Measurements from ENCODE around the gene UHRF2. TPM values are rescaled to one million over a fixed set of nuclear protein-coding genes. Genes with fewer than 3 reads are reported as not detected.

The UHRF2 gene
- total and polyA plus RNA-seq, 2 donors (not counting 3 experiments of a cell fraction or from before 2014, with no cell fraction given) = 63.5 to 101 TPM

DNA sequence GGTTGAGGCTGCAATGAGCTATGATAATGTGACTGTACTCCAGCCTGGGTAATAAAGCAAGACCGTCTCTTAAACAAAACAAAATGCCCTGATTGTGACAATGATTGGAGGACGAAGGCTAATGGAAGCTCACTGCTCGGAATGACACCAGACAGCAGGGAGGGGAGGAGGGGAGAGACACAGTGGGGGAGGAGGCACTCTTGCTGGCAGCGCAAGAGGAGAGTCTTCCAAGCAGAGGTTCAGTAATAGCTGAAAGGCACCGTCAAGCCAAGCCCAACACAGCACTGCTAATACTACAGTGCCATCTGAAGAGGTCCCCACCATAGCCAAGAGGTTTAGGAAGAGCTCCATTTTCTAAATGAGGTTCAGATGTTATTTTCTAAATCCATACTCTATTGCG is 130.2 kb downstream of the UHRF2 start:
- H3K9me3 ChIP-seq (replicated peaks; ENCODE audit: control insufficient read depth, insufficient read depth, low read length) = no peaks in the 10 kb centered on the region
- POLR2A ChIA-PET = interaction anchor here (0.7 kb wide), 1 partner anchor 12 kb away, joined by 4 read pairs; no protein-coding TSS in a partner anchor
- dilution Hi-C loops (cut with MboI; ENCODE audit: extremely low pct_ligation_motif_present, low sequenced_read_pairs) (no loop called here), intact Hi-C loops (cut with micrococcal nuclease) (no loop called here)
- H3K36me3 ChIP-seq (ENCODE audit: control insufficient read depth in 2 of 2, extremely low read depth in 1 of 2, insufficient read depth in 2 of 2, low read length in 2 of 2) = no peaks in the 10 kb centered on the region
- H4K20me1 ChIP-seq (replicated peaks; ENCODE audit: control insufficient read depth, extremely low read depth, insufficient read depth, low read length) = no peaks in the 10 kb centered on the region
- no peak for TF ChIP-seq POLR2A (IDR thresholded peaks at IDR 0.05; ENCODE audit: low read depth, low read length)
- TF ChIP-seq, protein P1, sequence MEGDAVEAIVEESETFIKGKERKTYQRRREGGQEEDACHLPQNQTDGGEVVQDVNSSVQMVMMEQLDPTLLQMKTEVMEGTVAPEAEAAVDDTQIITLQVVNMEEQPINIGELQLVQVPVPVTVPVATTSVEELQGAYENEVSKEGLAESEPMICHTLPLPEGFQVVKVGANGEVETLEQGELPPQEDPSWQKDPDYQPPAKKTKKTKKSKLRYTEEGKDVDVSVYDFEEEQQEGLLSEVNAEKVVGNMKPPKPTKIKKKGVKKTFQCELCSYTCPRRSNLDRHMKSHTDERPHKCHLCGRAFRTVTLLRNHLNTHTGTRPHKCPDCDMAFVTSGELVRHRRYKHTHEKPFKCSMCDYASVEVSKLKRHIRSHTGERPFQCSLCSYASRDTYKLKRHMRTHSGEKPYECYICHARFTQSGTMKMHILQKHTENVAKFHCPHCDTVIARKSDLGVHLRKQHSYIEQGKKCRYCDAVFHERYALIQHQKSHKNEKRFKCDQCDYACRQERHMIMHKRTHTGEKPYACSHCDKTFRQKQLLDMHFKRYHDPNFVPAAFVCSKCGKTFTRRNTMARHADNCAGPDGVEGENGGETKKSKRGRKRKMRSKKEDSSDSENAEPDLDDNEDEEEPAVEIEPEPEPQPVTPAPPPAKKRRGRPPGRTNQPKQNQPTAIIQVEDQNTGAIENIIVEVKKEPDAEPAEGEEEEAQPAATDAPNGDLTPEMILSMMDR (IDR thresholded peaks at IDR 0.05; ENCODE audit: extremely low read depth in 1 of 2, insufficient read depth in 1 of 2, low read depth in 1 of 2, low read length in 2 of 2) = no peak
- TF ChIP-seq EZH2 (IDR thresholded peaks at IDR 0.05; ENCODE audit: borderline replicate concordance, low read depth, low read length, severe bottlenecking) = no peak
- TF ChIP-seq, protein P2, sequence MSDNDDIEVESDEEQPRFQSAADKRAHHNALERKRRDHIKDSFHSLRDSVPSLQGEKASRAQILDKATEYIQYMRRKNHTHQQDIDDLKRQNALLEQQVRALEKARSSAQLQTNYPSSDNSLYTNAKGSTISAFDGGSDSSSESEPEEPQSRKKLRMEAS (IDR thresholded peaks at IDR 0.05; ENCODE audit: insufficient read depth, insufficient read length) = no peak
- TF ChIP-seq GATA2 (IDR thresholded peaks at IDR 0.05; ENCODE audit: insufficient read depth, insufficient read length, low read depth, low read length) = no peak
- no peak for TF ChIP-seq JUN (IDR thresholded peaks at IDR 0.05; ENCODE audit: borderline replicate concordance, insufficient read depth, insufficient read length, low read depth)
- TF ChIP-seq FOS (IDR thresholded peaks at IDR 0.05; ENCODE audit: borderline replicate concordance, insufficient read depth, low read length) = no peak
- no peak for TF ChIP-seq MYC (IDR thresholded peaks at IDR 0.05; ENCODE audit: low read depth, low read length)
- no peak for TF ChIP-seq POLR2AphosphoS5 (IDR thresholded peaks at IDR 0.05; ENCODE audit: insufficient read depth, low read depth, low read length)
- BruUV-seq (replicated peaks) = no TSS peak
- DNase-seq (ENCODE audit: low read depth, low spot score) = no peak
- H3K9ac ChIP-seq (replicated peaks; ENCODE audit: extremely low read depth, insufficient read depth, low read length) = no peak overlapping the region
- no peak overlapping the region for H3K4me3 ChIP-seq (replicated peaks in 1 of 3; ENCODE audit: insufficient read depth in 1 of 3, low read depth in 1 of 3, low read length in 3 of 3)
- no peaks in the 10 kb centered on the region for H3K4me1 ChIP-seq (ENCODE audit: control insufficient read depth, extremely low read depth, insufficient read depth, low read length)
- no peak overlapping the region for H2AFZ ChIP-seq (ENCODE audit: low read depth, low read length)
- no peak for FAIRE-seq
- H3K9me1 ChIP-seq (replicated peaks; ENCODE audit: control insufficient read depth, extremely low read depth, insufficient read depth, low read length) = no peaks in the 10 kb centered on the region
- H3K4me2 ChIP-seq (ENCODE audit: insufficient read depth, low read length) = no peak overlapping the region
- H3K27ac ChIP-seq (ENCODE audit: insufficient read depth, low read depth, low read length) = no peak overlapping the region
- CTCF ChIA-PET = interaction anchor here (0.7 to 1.9 kb wide), 5 partner anchors 8 to 188 kb away, joined by 3 to 11 read pairs (median 4); no protein-coding TSS in a partner anchor
- no peaks in the 10 kb centered on the region for H3K79me2 ChIP-seq (ENCODE audit: control insufficient read depth, insufficient read depth, low read length)
- H3K27me3 ChIP-seq (ENCODE audit: control insufficient read depth in 2 of 2, insufficient read depth in 2 of 2, low read length in 2 of 2) = no peaks in the 10 kb centered on the region
